ENCODE measurements around the gene TEX261. TPM values are rescaled to one million over a fixed set of nuclear protein-coding genes. Genes with fewer than 3 reads are reported as not detected.

TEX261 gene
- polyA plus RNA-seq, 1 of the 3 experiments (the other 2 are of a cell fraction): 44.3 TPM

GRCh38 chr2:70967189-70967588 is 27.5 kb downstream of the TEX261 start:
- 81% methylated on average over 4 of the region's 4 CpGs for WGBS (ENCODE audit: low lambda C conversion rate)
- no peak overlapping the region for H2AFZ ChIP-seq (ENCODE audit: low read depth)
- no peak overlapping the region for H3K9ac ChIP-seq
- H3K4me1 ChIP-seq (ENCODE audit: control insufficient read depth in 1 of 2, insufficient read depth in 2 of 2, low read depth in 1 of 2, low read length in 1 of 2): no peaks in the 10 kb centered on the region; a peak in 1 of 4 replicates
- H3K4me3 ChIP-seq (ENCODE audit: low read depth in 2 of 2, low read length in 1 of 2): no peak overlapping the region
- H4K20me1 ChIP-seq (ENCODE audit: insufficient read depth): no peaks in the 10 kb centered on the region
- CTCF ChIA-PET: interaction anchor here (3.2 to 9.5 kb wide), 4 partner anchors 10 to 96 kb away, joined by 33 to 93 read pairs (median 37); partner anchors contain the start of gene ANKRD53
- H3K27ac ChIP-seq (ENCODE audit: low read depth in 2 of 2, low read length in 1 of 2): no peak overlapping the region
- H3K79me2 ChIP-seq (ENCODE audit: insufficient read depth): no peaks in the 10 kb centered on the region
- no peaks in the 10 kb centered on the region for H3K9me3 ChIP-seq
- no peaks in the 10 kb centered on the region for H3K36me3 ChIP-seq (replicated peaks in 1 of 2; ENCODE audit: control insufficient read depth in 1 of 2, insufficient read depth in 2 of 2, low read length in 1 of 2)
- H3K9me2 ChIP-seq: no peaks in the 10 kb centered on the region
- no peak overlapping the region for H3K4me2 ChIP-seq
- no peak for DNase-seq
- POLR2A ChIA-PET: no interaction called here
- H3K27me3 ChIP-seq (ENCODE audit: insufficient read depth): no peaks in the 10 kb centered on the region
- no peaks in the 10 kb centered on the region for H3F3A ChIP-seq (replicated peaks; ENCODE audit: insufficient read depth)
- no peak for TF ChIP-seq FOSL2 (IDR thresholded peaks at IDR 0.05; ENCODE audit: borderline replicate concordance, low read depth)
- no peak for TF ChIP-seq EP300 (IDR thresholded peaks at IDR 0.05; ENCODE audit: borderline replicate concordance in 1 of 2, low read depth in 1 of 2, low read length in 1 of 2)
- no peak for TF ChIP-seq NFIC (IDR thresholded peaks at IDR 0.05; ENCODE audit: borderline replicate concordance)
- no peak for TF ChIP-seq SMC3 (IDR thresholded peaks at IDR 0.05; ENCODE audit: low read depth, low read length)
- no peak for TF ChIP-seq RXRA (IDR thresholded peaks at IDR 0.05; ENCODE audit: borderline replicate concordance, low read depth)

- CTCF ChIA-PET: interaction anchor here (1.4 to 9.5 kb wide), 7 partner anchors 11 to 664 kb away, joined by 4 to 93 read pairs (median 33); partner anchors contain the start of genes ANKRD53 and FAM136A
- no peaks in the 10 kb centered on the region for H3K79me2 ChIP-seq (ENCODE audit: insufficient read depth)
- no peaks in the 10 kb centered on the region for H3K27me3 ChIP-seq (ENCODE audit: insufficient read depth)
- no peak overlapping the region for H3K27ac ChIP-seq (ENCODE audit: low read depth in 2 of 2, low read length in 1 of 2)
- H3K9me2 ChIP-seq: no peaks in the 10 kb centered on the region
- no peaks in the 10 kb centered on the region for H3F3A ChIP-seq (replicated peaks; ENCODE audit: insufficient read depth)
- no peaks in the 10 kb centered on the region for H4K20me1 ChIP-seq (ENCODE audit: insufficient read depth)
- H2AFZ ChIP-seq (ENCODE audit: low read depth): no peak overlapping the region
- no peaks in the 10 kb centered on the region for H3K9me3 ChIP-seq
- no peaks in the 10 kb centered on the region; a peak in 1 of 4 replicates for H3K4me1 ChIP-seq (ENCODE audit: control insufficient read depth in 1 of 2, insufficient read depth in 2 of 2, low read depth in 1 of 2, low read length in 1 of 2)
- no peak for DNase-seq
- no peaks in the 10 kb centered on the region for H3K36me3 ChIP-seq (replicated peaks in 1 of 2; ENCODE audit: control insufficient read depth in 1 of 2, insufficient read depth in 2 of 2, low read length in 1 of 2)
- TF ChIP-seq, protein P1, sequence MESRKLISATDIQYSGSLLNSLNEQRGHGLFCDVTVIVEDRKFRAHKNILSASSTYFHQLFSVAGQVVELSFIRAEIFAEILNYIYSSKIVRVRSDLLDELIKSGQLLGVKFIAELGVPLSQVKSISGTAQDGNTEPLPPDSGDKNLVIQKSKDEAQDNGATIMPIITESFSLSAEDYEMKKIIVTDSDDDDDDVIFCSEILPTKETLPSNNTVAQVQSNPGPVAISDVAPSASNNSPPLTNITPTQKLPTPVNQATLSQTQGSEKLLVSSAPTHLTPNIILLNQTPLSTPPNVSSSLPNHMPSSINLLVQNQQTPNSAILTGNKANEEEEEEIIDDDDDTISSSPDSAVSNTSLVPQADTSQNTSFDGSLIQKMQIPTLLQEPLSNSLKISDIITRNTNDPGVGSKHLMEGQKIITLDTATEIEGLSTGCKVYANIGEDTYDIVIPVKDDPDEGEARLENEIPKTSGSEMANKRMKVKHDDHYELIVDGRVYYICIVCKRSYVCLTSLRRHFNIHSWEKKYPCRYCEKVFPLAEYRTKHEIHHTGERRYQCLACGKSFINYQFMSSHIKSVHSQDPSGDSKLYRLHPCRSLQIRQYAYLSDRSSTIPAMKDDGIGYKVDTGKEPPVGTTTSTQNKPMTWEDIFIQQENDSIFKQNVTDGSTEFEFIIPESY (IDR thresholded peaks at IDR 0.05; ENCODE audit: borderline replicate concordance, low read depth): no peak
- no peak for TF ChIP-seq RXRA (IDR thresholded peaks at IDR 0.05; ENCODE audit: borderline replicate concordance, low read depth)
- no peak for TF ChIP-seq MXI1 (IDR thresholded peaks at IDR 0.05; ENCODE audit: low read depth, low read length)
- no peak for TF ChIP-seq TEAD4 (IDR thresholded peaks at IDR 0.05; ENCODE audit: borderline replicate concordance, insufficient read depth)
- no peak for TF ChIP-seq ELF1 (IDR thresholded peaks at IDR 0.05)
- no peak for TF ChIP-seq RFX5 (IDR thresholded peaks at IDR 0.05; ENCODE audit: low read length)
- no peak for TF ChIP-seq SMC3 (IDR thresholded peaks at IDR 0.05; ENCODE audit: low read depth, low read length)
- no peak for TF ChIP-seq GATA2 (CRISPR knock-in tag; IDR thresholded peaks at IDR 0.05)
- no peak for TF ChIP-seq FOSL2 (IDR thresholded peaks at IDR 0.05; ENCODE audit: borderline replicate concordance, low read depth)
- TF ChIP-seq CHD2 (IDR thresholded peaks at IDR 0.05; ENCODE audit: low read length, partially characterized antibody): no peak
- TF ChIP-seq MEF2A (IDR thresholded peaks at IDR 0.05; ENCODE audit: borderline replicate concordance, low read depth): no peak
- no peak for TF ChIP-seq FOXM1 (IDR thresholded peaks at IDR 0.05; ENCODE audit: low read depth)
- TF ChIP-seq RCOR1 (IDR thresholded peaks at IDR 0.05; ENCODE audit: low read length): no peak
- POLR2A ChIA-PET: no interaction called here
- WGBS (ENCODE audit: low lambda C conversion rate): 82% methylated on average over 4 of the region's 4 CpGs
- H3K4me3 ChIP-seq (ENCODE audit: low read depth in 2 of 2, low read length in 1 of 2): no peak overlapping the region
- H3K9ac ChIP-seq: no peak overlapping the region
- H3K4me2 ChIP-seq: no peak overlapping the region
Measured at GRCh38 chr2:70966681-70967080, 28.0 kb downstream of the TEX261 start.
